AG20443 (cell line): Measurements from ENCODE around the gene SLA2.
"Not testable (repeated sequence)": the region's sequence is repeated elsewhere in the genome, so short reads cannot be mapped to it uniquely, and the experiment has no call there.

Experiments
- DNase-seq: peaks from one replicate; pipeline ENCODE4 v3.0.0; 2012; ENCODE audit warnings: low spot score, mixed read lengths

The SLA2 gene

DNA sequence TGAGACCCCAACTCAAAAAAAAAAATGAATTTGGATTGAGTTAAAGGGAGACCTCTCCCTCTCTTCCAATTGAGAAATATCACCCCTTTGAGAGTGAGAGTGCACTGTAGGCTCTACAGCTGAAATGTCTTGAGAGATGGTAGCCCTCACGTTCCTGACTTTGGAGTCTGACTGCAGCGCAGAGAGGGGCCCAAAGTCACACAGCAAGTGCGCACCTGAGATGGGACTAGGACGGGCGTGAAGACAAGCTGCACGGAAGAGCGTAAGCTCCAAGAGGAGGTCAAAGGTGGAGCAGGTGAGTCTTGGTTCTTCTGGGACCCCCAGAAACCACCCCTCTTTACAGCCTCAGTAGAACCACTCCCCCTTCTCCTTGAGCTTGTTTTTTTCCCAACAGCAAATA lies 643 bp downstream of the SLA2 start:
- no peak for DNase-seq

DNA sequence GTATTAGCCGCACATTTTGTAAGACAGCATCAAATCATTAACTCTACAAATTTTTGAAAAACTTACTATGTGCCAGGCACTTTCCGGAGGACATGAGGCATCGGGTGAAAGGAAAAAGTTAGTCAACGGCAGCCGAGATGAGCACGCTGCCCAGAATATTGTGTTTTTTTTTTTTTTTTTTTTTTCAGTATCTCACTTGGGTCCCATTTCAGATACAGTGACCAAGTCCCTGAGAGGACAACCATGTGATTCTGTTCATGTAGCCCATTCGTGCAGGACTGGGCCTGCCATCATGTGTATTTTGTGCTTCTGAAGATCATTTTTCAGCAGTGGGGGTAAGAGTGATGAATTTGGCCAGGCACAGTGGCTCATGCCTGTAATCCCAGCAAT lies 1.3 kb downstream of the SLA2 start:
- DNase-seq = peak; percentile 39

DNA sequence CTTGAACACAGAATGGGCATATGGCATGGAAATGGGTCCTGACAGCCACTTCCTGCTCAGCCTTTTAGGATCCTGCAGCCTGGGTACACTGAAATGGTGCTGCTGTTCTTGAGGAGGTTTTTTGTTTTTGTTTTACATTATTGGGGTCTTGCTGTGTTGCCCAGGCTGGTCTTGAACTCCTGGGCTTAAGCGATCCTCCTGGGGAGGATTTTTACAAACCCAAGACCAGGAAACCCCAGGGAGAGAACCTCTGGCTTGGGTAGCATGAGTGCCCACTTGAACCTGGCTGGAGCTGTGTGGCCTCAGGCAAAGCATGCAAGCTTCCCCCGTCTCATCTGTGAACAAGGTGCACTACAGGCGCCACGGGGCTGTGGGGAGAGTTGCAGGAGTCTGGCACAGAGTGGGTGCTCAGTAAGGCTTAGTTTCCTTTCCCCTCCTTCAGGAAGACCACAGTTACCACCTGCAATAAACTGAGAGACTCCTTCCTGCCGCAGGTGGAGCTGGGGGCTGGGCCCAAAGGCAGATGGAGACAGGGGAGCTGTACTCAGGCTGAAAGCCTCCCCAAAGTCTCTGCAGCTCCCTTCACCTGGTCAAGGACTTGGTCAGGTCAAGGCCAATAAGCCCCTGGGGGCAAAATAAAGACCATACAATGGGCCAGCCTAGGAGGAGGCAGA lies 1.8 kb downstream of the SLA2 start:
- no peak for DNase-seq

DNA sequence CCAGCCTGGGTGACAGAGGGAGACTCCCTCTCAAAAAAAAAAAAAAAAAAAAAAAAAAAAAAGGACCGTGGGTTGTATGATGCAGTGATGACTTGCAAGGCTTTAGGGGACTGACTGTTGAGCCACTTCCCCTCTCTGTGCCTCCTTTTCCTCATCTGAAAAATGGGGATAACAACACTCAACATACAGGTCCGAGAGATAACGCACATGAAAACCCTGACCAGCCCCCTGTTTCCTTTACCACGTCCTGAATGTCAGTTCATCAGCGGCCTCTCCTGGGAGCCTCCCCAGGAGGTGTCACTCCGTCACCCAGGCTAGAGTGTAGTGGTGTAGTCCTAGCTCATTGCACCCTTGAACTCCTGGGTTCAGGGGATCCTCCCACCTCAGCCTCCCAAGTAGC lies 3.9 kb downstream of the SLA2 start:
- DNase-seq = no peak

DNA sequence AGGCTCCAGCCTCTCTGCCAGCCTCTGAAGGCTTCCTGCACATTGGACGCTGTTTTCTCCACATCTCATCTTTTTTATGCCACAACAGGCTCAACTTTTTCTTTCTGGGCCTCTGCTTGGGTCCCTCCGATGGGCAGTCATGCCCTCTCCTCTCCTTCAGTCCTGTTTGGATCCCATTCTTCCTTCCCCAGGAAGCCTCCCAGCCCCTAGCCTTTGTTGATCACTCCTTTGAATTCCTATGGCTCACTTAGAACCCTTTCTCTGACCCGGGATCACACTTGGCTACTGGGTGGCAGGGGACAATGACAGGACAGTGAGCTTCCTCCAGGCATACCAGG lies 4.5 kb downstream of the SLA2 start:
- DNase-seq = no peak

DNA sequence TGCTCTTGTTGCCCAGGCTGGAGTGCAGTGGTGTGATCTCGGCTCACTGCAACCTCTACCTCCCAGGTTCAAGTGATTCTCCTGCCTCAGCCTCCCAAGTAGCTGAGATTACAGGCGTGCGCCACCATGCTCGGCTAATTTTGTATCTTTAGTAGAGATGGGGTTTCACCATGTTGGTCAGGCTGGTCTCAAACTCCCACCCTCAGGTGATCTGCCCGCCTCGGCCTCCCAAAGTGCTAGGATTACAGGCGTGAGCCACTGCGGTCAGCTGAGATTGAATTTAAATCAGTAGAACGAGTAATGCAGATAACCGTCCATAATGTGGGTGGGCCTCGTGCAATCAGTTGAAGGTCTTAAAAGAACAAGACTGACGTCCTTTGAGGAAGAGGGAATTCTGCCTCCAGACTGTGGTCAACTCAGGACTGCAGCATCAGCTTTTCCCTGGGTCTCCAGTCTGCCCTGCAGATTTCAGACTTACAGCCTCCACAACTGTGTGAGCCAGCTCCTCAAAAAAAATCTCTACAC lies 7.1 kb downstream of the SLA2 start:
- DNase-seq = not testable (repeated sequence)

DNA sequence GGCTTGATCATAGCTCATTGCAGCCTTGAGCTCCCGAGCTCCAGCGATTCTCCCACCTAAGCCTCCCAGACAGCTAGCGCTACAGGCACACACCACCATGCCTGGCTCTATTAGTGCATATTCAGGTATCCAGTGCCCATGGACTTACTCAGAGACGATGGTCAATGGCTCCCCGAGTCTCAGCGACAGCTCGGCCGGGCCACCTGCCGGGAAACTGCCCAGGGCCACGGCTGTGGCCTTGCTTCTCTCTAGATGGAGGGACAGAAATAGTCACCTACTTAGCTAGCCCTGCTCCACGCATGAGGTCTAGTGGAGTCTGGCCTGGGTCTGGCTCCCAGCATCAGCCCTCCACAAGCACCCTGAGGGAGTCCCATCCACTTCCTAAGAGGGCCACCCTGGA lies 11.7 kb downstream of the SLA2 start:
- DNase-seq = no peak

DNA sequence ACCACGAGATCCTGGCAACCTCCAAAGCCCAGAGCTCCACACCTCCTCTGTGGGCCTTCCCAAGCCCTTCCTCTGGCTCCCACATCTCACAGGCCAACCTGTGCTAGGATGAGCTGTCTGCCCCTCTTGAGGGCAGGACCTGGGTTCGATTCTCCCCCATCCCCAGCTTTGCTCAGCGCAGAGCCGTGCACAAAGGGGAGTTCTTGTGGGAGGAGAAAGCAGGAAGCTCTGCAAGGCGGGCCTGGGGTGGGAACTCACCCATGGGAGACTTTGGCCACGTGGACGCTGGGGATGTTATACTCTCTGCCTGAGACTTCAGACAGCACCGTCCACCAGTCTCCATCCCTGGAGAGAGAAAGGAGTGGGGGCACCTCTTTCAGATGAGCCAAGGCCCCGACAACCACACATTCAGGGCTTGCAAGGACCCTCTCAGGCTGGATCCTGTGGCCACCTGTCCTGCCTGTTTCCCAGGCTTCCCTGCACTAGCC lies 12.7 kb downstream of the SLA2 start:
- no peak for DNase-seq

DNA sequence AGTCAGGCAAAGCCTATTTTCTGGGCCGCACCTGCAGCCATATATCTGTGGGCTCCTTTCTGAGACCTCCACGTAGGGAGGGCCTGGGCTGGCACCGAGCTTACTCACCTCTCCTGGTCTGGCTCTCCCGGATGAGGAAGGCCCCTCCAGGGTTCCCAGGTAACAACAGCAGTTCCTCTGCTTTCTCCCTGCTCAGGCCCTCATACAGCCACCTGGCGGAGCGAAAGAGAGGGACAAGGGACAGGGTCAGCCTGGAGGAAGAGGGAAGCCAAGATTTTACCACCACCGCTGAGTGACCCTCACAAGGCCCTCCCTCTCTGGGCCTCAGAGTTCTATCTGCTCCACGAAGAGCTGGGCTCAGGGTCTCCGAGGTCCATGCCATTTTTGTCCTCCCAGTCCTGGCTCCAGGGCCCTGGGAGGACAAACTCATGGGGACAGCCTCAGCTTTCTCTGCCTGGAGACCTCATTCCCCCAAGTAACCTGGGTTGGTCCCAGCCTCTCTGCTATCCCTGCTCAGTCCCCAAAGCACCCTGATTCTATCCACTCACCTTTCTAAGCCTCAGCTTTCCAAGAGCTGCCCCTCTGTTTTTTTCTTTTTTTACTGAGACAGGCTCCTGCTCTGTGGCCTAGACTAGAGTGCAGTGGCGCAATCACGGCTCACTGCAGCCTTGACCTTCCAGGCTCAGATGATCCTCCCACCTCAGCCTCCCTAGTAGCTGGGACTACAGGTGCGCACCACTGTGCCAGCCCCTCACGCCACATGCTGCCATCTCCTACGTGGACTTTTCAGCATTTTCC lies 13.3 kb downstream of the SLA2 start:
- no peak for DNase-seq

DNA sequence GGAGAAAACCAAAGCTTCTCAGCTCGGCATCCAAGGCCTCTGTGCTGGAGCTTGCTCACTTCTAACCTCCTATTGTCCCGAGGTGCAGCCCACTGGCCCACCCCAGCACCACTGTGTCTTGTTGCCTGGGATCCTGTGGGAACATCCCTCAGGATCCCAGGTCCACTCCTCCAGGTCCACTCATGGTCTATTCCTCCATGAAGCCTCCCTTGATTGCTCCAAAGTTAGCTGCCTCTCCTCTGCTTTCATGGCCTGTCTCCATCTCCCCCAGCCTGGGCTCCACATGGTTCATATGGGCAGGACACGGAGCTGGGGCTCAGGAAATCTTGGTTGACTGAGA lies 13.9 kb downstream of the SLA2 start:
- no peak for DNase-seq

DNA sequence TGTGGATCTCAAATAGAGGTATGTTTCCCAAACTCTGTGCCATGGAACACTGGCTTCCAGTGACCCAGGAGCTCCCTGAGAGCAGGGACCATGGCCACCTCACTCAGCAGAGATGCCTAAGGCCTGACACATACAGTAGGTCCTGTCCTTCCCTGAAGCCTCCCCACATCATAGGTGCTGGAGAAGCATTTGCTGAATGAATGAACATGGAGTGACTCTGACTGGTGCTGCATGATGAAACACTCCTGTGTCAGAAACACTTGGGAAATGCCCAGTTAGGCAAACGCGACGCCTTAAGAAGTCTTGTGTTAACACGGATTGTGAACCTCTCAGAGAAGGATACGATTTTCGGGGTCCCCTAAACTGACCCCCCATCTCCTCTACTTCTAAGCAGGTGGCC lies 14.3 kb downstream of the SLA2 start:
- DNase-seq = no peak

DNA sequence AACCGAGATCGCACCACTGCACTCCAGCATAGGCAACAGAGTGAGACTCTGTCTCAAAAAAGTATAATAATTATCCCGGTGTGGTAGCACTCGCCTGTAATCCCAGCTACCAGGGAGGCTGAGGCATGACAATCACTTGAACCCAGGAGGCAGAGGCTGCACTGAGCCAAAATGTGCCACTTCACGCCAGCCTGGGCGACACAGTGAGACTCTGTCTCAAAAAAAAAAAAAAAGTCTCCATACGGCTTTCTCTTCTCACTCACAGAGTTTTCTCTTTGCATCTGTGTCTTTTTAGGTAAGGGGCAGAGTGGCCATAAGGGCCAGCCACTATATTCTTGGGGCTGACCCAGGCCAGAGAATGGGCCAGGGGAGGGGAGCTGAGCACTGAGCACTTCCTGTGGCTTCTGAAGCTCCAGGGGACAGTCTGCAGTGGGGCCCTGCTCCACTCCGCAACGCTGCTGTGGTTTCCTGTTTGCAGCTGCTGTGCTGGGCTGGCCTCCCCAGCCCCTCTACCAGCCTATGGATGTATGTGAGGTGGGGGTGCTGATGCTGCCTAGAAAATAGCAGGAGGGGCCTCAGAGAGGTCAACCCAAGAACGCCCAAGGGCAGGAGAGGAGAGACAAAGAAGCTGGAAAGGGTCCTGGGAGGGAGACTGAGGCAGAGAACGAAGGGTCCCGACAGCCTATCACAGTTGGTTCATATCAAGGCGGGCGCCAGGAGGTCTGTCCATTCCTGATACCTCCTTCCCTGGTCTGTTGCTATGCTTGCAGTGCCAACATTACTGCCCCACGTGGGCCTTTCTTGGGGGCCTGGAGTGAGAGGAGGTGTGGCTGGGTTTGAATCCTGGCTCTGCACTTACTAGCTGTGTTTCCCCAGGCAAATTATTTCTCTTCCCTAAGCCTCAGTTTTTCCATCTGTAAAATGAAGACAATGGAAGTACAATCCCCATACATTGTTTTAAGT lies 16.0 kb downstream of the SLA2 start:
- no peak for DNase-seq

DNA sequence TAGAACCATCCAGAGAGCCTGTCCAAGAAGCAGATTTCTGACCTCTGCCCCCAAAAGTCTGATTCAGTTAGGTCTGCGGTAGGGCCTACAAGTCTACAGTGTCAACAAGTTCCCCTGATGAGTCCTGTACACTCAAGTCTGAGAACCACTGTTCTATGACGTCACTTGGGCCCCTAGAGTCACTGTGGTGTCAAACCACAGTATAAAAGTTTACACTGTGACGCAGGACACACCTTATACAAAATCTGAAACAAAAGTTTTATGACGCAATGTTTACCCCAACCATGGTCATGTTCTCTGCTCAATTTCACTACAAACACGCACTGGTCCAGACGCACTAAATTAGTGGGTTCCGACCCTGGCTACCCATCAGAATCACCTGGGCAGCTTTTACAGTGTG lies 17.9 kb downstream of the SLA2 start:
- no peak for DNase-seq

DNA sequence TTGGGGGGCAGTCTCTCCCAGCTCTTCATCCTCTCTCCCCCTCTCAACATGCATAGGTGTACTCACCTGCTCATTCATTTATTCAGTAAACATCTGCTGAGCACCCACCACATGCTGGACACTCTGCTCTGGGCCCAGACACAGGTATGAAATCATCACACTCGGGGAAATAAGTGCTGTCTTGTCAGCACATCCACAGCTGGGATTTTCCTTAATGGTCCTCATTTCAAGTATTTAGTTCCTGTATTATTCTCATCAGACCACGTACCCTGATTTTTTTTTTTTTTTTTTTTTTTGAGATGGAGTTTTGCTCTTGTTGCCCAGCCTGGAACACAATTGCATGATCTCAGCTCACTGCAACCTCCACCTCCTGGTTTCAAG lies 21.1 kb downstream of the SLA2 start:
- DNase-seq = no peak

DNA sequence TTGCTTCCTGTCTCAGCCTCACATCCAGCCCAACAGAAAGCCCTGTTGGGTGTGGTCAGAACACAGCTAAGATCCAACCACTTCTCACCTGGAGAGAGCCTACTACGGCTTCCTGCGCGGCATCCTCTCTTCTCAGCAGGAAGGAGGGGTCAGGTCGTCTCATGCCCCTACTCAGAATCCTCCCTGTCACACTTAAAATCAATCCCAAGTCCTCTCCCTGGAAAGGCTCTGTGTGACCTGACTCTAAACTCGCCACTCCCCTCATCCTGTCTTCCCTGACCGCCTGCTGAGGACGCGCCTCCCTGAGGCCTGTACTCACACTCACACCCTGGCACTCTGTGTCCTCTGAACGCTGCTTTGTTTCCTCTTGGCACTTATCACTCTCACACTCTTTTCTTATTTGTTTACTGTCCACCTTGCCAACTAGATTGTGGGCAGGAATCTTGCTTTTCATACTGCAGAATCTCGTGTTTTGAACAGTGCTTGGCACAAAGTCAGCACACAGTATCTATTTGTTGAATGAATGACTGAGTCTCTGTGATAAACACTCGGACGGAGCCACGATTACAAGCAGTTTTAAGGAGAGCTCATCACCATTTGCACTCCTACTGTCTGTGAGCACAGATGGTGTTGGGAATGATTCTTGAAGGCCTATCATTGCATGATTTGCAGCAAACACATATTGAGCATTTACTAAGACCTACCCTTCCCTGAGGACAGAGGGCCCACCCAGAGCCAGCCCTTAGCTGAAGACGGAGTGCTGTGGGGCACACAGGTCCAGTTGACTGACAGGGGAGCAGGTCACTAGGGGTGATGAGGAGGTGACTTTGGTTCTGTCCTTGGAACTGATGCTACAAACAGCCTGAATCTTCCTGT lies 21.7 kb downstream of the SLA2 start:
- DNase-seq = no peak

DNA sequence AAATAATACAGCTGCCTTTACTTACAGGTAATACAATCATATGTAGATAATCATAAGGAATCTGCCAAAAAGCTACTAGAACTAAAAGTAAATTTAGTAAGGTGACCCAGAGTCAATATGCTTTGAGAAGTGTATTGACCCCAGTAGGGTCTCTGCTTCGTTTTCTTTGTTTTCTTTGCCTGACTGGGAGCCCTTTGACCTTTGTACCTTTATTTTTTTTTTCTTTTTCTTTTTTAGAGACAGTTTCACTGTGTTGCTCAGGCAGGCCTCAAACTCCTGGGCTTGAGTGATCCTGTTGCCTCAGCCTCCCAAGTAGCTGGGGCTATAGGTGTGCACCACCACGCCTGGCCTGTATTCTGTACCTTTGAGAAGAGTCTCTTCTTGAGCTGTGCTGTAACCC lies 22.6 kb downstream of the SLA2 start:
- DNase-seq = no peak

DNA sequence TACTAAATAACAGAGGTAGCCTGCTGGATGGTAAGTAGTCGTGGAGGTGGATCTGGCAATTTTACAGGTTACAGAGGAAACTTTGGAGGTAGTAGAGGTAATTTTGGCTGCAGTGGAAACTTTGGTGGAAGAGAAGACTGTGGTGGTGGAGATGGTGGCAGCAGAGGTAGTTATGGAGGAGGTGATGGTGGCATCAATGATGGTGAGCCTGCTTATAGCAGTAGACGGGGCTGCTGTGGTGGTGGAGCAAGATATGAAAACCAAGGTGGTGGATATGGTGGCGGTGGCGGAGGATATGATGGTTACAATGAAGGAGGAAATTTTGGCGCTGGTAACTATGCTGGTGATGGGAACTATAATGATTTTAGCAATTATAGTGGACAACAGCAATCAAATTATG lies 25.1 kb downstream of the SLA2 start:
- DNase-seq = no peak

DNA sequence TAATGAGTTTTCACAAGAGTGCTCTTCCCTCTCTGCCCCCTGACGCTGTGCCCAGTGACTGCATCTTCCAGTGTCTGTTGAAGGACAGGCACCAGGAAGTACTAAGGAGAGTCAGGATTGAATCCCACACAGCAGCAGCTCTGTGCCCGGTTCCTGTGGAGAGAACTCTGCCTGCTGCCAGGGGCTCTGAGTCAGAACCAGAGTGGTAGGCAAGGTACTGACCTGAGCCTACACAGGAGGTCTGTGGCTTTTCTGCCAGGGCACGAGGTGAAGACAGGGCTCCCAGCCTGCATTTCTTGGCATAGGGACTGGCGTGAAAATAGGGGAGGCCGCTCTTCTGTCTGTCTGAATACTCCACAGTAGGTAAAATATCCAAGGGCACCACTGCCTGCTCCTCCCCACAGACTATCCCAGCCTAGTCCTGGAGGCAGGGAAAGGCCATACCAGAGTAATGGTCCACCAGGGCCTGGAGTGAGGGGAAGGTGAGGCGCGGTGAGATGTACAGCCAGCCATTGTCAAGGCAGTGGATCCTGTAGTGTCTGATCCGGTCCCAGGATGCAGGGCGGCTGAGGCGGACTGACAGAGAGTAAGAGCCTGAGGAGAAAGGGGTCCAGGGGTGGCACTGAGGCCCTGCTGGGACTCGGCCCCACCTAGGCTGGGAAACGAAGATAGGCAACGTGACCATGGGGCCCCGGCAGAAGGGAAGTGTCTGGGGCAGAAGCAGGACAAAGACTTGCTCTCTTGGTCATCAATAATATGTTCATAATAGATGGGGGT lies 31.0 kb downstream of the SLA2 start:
- no peak for DNase-seq

DNA sequence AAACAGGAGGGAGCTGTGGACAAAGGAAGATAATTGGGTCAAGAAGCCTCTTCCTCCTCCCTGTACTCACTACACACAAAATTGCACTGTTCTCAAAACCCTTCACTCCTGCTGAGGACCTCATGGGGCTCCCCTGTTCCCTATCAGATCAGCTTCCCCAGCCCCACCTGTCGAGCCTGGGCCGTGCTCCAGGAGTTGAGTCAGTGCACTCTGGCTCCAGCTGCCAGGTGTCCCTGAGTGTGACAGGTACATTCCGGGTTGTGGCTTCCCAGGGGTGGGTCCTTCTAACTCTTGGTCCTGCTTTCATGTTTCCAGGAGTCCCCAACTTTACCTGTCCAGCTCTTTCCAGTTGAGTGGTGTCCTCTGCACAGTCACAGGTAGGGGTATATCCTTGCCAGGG lies 32.0 kb downstream of the SLA2 start:
- DNase-seq = no peak

DNA sequence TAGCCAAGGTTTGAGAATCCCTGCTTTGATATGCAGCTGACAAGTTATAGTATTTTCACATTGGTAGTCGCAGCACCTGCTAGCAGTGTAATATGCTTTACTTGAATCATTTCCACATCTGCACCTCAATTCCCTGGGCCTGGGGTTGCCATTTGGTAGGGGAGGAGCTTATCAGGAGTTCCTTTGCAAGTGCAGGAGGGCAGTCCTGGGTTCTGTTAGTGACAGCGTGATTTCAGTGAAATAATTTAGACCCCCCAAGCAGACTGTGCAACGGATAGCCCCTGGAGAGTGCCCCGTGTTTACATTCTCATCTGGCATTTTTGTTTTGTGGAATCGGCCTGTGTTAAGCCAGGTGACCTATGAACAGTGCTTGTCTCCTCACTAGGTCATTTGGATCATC lies 34.4 kb downstream of the SLA2 start:
- no peak for DNase-seq

DNA sequence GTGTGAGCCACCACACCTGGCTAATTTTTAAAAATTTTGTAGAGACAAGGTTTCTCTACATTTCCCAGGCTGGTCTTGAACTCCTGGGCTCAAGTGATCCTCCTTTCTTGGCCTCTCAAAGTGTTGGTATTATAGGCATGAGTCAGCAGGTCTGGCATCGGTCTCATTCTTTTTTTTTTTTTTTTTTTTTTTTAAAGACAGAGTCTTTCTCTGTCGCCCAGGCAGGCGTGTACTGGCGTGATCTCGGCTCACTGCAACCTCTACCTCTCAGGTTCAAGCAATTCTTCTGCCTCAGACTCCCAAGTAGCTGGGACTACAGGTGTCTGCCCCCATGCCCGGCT lies 37.6 kb downstream of the SLA2 start:
- not testable (repeated sequence) for DNase-seq
